Endometrial microvascular endothelial cells (primary cell): ENCODE results near the gene NME1. TPM values are rescaled to one million over a fixed set of nuclear protein-coding genes. Genes with fewer than 3 reads are reported as not detected.
"Not testable (repeated sequence)": the region's sequence is repeated elsewhere in the genome, so short reads cannot be mapped to it uniquely, and the experiment has no call there.

Source experiments
- in situ Hi-C: cut with HindIII; loops from 2 replicates; pipeline ENCODE4 v1.10.0; 2017; ENCODE audit warnings: low sequenced_read_pairs, low pct_unique_long_range_greater_than_20kb; ENCODE audit errors: inconsistent ontology term
- total RNA-seq: library from RNA; depleted of rRNA; stranded (reverse); fragments of >200 nt; gene quantifications from one replicate; pipeline ENCODE4 v1.2.3, GENCODE V29; 2015; ENCODE audit errors: inconsistent ontology term

The NME1 gene
- total RNA-seq, 1 donor from 2014 or later = 374 TPM

- in situ Hi-C loops = no loop called here
These were observed 10.8 kb upstream of the NME1 start for GRCh38 chr17:51142597-51142996.

GRCh38 chr17:51144266-51145022 is 8.9 kb upstream of the NME1 start:
- in situ Hi-C loops = no loop called here

DNA sequence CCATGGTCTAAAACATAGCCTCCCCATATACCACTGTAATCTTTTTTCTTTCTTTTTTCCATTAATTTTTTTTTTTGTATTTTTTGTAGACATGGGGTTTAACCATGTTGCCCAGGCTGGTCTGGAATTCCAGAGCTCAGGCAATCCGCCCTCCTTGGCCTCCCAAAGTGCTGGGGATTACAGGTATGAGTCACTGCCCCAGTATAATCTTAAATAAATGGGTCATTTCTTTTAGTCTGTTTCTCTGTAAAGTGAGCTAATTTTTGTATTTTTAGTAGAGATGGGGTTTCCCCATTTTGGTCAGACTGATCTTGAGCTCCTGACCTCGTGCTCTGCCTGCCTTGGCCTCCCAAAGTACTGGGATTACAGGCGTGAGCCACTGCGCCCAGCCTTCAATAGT is 5.7 kb upstream of the NME1 start:
- in situ Hi-C loops = no loop called here

DNA sequence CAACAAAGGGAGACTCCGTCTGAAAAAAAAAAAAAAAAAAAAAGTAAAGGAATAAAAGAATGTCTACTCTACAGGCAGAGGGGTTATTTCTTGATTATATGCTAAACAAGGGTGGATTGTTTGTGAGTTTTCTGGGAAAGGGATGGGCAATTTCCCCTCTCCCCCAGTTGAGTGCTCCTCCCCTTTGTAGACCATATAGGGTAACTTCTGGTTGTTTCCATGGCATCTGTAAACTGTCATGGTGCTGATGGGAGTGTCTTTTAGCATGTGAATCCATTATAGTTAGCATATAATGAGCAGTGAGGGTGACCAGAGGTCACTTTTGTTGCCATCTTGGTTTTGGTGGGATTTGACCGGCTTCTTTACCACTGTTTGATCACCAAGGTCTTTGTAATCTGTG is 4.2 kb upstream of the NME1 start:
- in situ Hi-C loops = no loop called here

DNA sequence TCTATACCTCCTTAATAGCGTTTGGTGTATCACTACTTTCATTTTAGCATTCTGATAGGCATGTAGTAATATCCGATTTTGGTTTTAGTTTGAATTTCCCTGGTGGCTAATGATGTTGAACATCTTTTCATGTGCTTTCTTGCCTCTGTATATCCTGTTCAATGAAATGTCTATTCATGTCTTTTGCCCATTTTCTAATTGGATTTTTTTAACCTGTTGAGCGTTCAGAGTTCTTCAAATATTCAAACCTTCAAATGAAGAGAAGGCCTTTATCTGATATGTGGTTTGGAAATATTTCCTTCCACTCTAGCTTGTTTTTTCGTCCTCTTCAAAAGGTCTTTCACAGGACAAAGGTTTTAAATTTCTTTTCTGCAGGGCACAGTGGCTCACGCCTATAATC is 2.4 kb upstream of the NME1 start:
- in situ Hi-C loops = no loop called here

GRCh38 chr17:51152766-51153209 is 571 bp upstream of the NME1 start:
- in situ Hi-C loops = no loop called here

GRCh38 chr17:51154176-51154575 is 817 bp downstream of the NME1 start:
- in situ Hi-C loops = no loop called here

- in situ Hi-C loops = no loop called here
These were observed 2.1 kb downstream of the NME1 start for GRCh38 chr17:51155416-51155815.

DNA sequence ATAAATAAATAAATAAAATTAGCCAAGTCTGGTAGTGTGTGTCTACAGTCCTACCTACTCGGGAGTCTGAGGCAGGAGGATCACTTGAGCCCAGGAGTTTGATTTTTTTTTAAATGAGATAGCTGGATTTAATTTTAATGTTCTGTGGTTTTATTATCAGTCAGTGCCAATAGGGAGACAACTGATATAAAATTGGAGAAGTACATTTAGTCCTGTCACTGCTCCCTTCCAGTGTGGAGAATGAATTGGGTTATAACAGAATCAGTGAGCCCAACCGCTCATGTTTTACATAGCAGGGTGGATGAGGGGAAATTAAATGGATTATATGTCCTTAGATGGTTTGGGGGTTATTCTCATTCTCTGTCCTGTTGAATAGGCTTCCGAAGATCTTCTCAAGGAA is 6.2 kb downstream of the NME1 start:
- in situ Hi-C loops = no loop called here

GRCh38 chr17:51161541-51161940 is 8.2 kb downstream of the NME1 start:
- in situ Hi-C loops = no loop called here

DNA sequence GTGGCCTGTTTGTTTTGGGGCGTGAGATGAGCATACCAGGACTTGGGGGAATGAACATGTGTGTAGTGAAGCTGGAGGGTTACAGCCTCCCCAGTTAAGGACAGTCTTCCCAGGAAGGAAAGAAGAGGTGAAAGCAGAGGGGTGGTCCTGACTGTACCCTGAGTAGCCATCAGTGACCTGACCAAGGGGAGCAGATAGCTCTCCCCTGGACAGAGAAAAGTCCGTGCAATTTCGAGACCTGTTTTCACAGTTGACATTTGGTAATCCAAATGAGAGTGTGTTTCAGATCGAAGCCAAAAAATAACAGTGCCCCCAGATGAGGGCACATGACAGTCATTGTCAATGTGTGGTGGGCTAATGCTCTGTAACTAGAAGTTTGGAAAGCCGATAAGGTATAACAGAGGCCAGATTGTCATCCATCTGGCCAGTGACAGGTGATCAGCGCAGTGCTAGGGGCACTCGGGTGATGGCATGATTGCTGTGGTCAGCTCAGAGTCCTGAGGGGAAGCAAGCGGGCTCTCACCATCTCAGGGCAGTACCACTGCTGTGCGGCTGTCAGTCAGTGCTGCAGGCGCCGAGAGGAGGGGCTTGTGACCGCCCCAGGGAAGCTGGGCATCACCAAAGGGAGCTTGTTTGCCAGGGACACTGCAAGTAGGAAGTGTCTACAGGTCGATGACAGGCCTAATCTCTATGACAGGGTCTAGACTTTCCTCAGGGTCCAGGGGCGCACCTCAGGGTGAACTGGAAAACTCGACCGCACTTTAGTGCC is 11.7 kb downstream of the NME1 start:
- in situ Hi-C loops = no loop called here

- in situ Hi-C loops = no loop called here
These were observed 12.4 kb downstream of the NME1 start for GRCh38 chr17:51165680-51166197.

DNA sequence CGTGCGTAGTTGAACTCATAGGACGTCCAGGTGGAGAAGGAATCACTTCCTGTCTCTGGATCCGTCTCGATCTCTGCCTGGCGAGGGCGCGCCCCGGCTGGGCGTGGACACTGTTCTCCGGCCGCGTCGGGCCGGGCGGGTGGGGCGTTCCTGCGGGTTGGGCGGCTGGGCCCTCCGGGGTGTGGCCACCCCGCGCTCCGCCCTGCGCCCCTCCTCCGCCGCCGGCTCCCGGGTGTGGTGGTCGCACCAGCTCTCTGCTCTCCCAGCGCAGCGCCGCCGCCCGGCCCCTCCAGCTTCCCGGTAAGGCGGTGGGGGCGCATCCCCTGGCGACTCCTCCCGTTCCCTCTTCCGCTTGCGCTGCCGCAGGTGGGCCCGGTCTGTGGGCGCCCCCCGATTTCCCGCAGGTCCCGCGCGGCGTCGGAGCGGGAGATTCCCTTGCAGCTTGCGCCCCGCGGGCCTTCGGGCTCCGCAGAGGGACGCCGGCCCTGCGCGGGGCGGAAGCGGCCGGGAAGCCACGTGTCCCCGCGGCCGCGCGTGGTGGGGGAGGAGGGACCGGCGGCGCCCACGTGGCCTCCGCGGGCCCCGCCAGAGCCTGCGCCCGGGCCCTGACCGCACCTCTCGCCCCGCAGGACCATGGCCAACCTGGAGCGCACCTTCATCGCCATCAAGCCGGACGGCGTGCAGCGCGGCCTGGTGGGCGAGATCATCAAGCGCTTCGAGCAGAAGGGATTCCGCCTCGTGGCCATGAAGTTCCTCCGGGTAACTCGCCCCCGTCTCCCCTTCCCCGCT is 13.0 kb downstream of the NME1 start, which contains the start of gene NME2:
NME2 (plus strand) TSS at position 214 of the 789 bp plus-strand sequence; CDS start at position 634, 420 bp downstream.
- in situ Hi-C loops = no loop called here

GRCh38 chr17:51166987-51167931 is 13.9 kb downstream of the NME1 start:
- in situ Hi-C loops = no loop called here

DNA sequence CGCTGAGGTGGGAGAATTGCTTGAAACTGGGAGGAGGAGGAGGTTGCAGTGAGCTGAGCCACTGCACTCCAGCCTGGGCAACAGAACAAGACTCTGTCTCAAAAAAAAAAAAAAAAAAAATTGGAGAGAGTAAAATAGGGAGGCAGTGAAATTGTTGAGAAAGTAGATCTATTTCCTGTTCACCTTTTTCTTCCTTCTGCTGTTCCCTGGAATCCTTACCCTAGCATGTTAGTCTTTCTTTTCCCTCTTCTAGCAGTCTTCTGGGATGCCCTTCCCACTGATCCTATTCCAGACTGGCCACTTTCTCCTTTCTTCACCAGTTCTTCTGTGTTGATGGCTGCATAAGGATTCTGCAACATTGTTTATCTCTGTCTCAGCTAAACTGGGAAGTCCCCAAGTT is 16.0 kb downstream of the NME1 start:
- in situ Hi-C loops = no loop called here

DNA sequence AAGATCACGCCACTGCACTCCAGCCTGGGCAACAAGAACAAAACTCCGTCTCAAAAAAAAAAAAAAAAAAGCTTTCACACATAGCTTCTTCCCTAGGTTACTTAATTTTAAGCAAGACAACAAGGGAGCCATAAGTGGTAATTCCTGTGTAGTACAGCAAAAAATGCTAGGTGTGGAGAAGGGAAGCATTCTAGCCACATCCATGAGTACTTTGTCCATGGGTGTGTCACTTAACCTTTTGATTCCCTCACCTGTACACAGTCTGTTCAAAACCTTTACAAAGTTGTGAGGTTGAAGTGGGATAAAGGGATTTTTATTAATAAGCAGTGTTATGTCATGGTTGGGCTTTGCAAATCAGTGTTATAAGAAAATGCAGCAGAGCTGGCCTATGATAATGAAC is 17.4 kb downstream of the NME1 start:
- in situ Hi-C loops = no loop called here

- in situ Hi-C loops = not testable (repeated sequence)
These were observed 18.7 kb downstream of the NME1 start for GRCh38 chr17:51172030-51172429.

DNA sequence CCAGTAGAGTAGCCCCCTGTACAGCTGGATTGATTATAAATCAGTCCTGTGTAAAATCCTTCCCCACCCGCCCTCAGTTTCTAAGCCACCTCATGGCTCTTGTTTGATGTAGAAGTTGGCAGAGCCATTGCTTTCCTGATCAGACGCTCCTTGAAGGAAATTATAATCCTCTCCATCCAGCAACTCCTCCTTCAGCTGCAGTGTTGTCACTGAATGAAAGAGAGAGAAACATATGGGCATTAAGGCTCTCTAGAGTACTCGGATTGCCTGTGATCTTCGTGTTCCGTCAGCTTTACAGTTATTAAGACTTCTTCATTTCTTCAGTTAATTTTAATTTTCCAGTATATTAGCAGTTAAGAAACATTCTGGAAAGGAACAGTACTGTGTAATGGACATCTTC is 27.1 kb downstream of the NME1 start:
- in situ Hi-C loops = no loop called here
